HS-5 (cell line): ENCODE measurements around the gene RWDD1.

Experiments used
- DNase-seq: peaks from one replicate; pipeline ENCODE4 v3.0.0-alpha.2; 2012; ENCODE audit warnings: low read depth

The RWDD1 gene, protein sequence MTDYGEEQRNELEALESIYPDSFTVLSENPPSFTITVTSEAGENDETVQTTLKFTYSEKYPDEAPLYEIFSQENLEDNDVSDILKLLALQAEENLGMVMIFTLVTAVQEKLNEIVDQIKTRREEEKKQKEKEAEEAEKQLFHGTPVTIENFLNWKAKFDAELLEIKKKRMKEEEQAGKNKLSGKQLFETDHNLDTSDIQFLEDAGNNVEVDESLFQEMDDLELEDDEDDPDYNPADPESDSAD

DNA sequence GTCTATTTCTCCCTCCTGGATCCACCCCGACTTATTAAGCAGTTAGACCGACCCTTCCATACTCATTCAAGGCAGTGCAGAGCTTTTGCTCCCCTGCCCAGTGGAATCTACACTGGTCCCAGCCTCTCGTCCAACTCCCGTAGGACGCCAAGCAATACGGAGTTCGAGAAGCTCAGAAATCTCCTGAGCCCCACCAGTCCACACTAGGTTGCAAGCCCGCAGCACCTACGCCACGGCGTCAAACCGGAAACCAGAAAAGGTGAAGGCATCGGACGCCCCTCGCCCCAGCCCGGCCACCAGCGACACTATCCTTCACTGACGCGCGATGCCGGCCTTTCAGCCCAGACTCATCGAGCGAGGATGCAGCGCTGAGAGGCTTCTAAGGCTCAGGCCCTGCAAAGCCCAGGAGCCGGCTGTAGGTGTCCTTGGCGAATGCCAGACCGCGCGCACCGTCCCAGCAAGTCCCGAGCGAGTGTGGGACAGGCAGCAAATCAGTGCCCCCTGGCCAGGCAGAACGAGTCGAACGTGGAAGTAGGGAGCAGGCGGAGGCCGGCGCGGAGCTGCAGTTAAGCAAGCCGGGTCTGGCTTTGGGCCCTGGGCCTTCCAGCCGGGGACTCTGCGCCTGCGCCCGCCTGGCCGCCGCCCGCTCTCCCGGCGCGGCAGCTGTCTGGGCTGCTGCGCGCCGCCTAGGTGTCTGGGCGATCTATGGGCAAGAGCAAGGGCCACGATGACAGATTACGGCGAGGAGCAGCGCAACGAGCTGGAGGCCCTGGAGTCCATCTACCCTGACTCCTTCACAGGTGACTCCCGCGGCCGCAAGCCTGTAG, at the start of gene RWDD1:
RWDD1 (plus strand) TSS at position 649 of the 827 bp plus-strand sequence; CDS start at position 728, 79 bp downstream.
- peak; percentile 95 for DNase-seq

GRCh38 chr6:116522896-116523295, 48.4 kb upstream of the RWDD1 start:
- no peak for DNase-seq

- no peak for DNase-seq
Observed at GRCh38 chr6:116524236-116524635, 47.1 kb upstream of the RWDD1 start.

DNA sequence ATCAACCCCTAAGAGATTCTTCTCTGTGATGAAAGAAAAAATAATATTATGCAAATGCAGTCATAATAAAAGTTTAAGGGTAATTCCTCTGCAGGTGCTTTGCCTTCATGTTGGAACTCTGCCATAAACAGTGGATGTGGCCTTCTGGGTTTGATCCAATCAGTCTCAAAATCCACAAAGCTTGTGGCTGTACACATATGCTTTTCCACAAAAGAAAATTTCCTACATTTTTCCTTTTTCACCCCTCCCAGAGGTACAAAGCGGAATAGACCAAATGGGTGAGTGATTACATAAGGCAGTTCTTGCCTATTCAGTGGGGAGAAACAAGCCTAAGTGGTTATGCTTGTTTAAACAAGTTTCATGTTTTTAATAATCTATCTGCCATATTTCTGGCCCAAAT, 43.2 kb upstream of the RWDD1 start:
- no peak for DNase-seq

- DNase-seq, result no peak
Observed at GRCh38 chr6:116528780-116529179, 42.5 kb upstream of the RWDD1 start.

- no peak for DNase-seq
Observed at GRCh38 chr6:116529466-116530290, 41.6 kb upstream of the RWDD1 start.

- no peak for DNase-seq
Observed at GRCh38 chr6:116530436-116530835, 40.9 kb upstream of the RWDD1 start.

GRCh38 chr6:116531675-116532570, 39.4 kb upstream of the RWDD1 start:
- DNase-seq, result no peak

DNA sequence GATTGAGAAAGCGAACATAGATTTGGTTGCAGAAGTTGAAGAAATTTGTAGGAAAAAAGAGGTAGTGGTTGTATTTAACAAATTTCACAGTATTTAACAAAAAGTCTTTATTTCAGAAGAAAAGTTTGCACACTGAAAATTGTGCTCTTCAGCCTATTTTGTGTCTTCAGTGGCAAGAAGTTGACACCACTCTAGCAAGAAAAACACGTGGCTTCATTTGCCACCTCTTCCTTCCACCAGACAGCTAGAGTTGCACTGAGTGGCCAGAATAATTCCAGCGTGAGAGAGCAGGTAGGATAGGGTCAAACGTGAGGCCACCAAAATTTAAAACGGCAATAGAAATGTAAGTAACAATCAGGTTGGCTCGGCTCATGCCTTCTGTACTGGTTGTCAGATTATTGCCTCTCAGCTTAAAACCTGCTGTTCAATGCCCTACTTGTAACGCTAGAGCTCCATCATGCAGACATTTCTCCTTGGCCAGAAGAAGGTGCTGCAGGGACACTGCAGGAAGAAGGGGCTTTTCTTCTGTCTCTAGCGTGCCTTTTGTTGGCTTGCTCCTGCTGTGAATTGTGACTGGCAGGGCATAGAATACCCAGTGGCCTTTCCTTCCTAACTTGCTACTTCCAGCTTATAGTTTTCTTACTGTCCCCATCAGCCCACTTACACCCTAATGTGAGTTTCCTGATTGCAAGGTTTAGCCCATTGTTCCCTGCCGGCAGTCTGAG, 37.9 kb upstream of the RWDD1 start:
- DNase-seq, result no peak

GRCh38 chr6:116535109-116535508, 36.2 kb upstream of the RWDD1 start:
- no peak for DNase-seq

- DNase-seq, result no peak
Observed at GRCh38 chr6:116536216-116536621, 35.1 kb upstream of the RWDD1 start.

DNA sequence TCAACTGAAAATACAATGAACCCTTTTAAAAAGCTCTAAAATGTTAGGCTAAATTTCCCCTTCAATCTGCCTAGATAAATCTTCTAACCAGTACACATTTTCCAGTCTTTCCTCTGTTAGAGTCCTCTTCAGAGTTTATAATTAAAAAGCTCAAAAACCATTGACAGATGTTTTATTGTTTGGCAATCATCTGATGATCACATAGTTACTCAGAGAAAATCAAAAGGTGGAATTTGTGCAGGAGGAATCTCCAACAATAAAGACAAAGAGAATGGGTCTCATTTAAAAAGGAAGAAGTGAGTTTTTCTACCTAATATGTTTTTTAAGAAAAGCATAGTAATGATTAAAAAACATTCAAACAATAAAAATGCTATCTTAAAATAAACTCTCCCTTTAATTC, 28.9 kb upstream of the RWDD1 start:
- DNase-seq, result no peak

DNA sequence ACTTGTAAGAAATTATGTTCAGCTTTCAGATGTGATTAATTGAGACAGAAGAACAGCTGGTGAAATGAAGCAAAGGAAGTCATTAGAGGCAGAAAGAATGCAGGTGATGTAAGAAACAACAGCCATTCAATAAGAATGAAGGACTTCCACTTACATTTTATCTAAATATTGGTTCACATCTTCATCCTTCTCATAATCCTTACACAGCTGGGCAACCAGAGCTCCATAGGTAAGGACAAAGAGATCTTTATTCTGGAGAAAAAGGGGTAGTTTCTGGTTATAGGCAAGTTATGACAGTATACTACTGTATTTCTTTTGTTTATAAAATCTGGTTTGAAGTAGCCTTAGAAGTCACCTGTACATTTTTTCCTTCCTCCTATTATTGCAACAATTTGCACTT, 28.2 kb upstream of the RWDD1 start:
- no peak for DNase-seq

DNA sequence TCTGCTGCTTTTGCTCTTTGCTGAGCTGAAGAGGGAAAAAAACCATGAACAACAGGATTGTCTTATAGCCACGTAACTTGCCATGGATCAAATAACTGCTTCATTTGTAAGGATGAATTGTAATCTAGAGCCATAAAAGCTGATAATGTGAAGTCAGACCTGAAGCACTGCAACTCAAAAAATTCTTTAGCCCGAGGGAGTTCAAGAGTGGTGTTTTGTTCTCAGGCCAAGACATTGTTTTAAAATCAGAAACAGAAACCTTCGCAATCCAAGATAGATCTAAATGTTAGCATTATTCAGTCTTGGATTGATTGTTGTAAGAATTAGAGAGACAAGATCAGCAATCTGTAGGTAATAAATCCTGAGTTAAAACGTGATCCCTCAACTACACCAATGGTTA, 25.7 kb upstream of the RWDD1 start, which contains the start of gene TRAPPC3L:
TRAPPC3L (minus strand) TSS at position 34 of the 400 bp plus-strand sequence. CDS start 170 bp downstream, outside the sequence.
- DNase-seq, result no peak

DNA sequence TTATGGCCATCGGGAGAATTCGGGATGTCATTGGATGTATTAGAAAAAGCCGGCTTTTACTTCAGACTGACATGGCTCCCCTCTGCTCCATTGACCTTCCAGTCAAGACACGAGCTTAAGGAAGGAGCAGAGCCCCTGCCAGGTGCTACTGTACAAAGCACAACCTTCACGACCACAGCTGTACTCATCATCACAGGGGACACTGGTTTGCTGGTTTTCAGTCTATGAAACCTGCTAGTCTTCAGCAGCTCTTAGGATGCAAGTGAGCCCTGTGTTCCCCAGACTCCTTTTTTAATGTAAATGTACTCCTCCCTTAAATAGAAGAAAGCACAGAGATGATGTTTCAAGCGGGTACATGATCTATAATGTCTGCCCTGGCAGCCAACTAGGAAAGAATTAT, 23.9 kb upstream of the RWDD1 start:
- DNase-seq, result no peak

- no peak for DNase-seq
Observed at GRCh38 chr6:116550796-116551195, 20.5 kb upstream of the RWDD1 start.

DNA sequence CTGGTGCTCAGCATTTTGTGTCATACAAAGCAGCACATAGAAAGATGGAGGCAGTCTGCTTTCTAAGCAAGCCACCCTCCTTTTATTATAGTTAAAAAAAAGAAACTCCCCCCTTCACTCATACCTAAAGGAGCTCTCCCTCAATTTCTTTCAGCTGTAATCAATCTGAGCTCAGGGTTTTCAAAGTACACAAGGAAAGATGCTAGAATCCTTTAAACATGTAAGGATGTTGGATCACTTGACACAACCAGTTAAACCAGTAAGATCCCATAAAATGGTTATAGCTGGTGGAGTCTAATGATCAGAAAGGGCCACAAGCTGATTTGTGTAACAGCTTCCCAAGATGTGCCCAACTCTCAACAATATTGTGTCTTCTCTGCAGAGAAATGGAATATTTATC, 17.9 kb upstream of the RWDD1 start, which contains the start of gene CALHM4:
CALHM4 (plus strand) TSS at position 301 of the 400 bp plus-strand sequence; CDS start at position 344, 43 bp downstream.
- no peak for DNase-seq

GRCh38 chr6:116556065-116556464, 15.2 kb upstream of the RWDD1 start:
- DNase-seq, result peak; percentile 86

DNA sequence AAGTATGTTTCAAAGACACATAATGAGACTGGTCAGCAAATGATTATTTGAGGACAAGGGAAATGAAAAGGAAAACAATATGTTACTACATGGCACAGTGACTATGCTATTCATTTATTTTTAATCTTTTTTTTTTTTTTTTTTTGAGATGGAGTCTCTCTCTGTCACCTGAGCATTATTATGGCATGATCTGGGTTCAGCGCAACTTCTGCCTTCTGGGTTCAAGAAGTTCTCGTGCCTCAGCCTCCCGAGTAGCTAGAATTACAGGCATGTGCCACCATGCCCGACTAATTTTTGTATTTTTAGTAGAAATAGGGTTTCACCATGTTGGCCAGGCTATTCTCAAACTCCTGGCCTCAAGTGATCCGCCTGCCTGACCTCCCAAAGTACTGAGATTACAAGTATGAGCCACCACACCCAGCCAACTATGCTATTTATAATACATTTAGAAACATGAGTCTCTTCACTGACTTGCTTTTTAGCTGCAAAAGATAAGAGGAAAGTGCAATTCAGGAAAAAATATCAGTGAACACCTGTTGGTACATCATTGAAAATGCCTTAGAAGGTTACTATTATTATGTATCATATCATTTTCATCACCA, 14.4 kb upstream of the RWDD1 start:
- DNase-seq, result no peak

GRCh38 chr6:116557893-116558292, 13.4 kb upstream of the RWDD1 start:
- peak; percentile 94 for DNase-seq
